Inferior parietal cortex (tissue), 1 donor: ENCODE data around the gene C6orf132.
"Not testable (repeated sequence)": the region's sequence is repeated elsewhere in the genome, so short reads cannot be mapped to it uniquely, and the experiment has no call there.

ENCODE experiments used
- DNase-seq: peaks from one replicate; pipeline ENCODE4 v3.0.0-alpha.2; 2016; ENCODE audit errors: extremely low spot score

Gene C6orf132

DNA sequence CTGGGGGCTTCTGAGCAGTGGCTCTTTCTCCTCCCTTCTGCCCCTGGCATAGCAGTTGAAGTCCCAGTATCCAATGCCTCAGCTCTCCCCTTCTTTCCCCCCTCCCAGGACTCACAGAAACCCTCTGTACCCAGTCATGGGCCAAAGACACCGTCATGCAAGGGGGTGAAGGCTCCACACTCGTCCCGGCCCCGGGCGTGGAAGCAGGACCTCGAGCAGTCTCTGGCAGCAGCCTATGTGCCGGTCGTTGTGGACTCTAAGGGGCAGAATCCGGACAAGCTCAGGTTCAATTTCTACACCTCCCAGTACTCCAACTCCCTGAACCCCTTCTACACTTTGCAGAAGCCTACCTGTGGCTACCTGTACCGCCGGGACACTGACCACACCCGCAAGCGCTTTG is 20.4 kb upstream of the C6orf132 start:
- DNase-seq = no peak

DNA sequence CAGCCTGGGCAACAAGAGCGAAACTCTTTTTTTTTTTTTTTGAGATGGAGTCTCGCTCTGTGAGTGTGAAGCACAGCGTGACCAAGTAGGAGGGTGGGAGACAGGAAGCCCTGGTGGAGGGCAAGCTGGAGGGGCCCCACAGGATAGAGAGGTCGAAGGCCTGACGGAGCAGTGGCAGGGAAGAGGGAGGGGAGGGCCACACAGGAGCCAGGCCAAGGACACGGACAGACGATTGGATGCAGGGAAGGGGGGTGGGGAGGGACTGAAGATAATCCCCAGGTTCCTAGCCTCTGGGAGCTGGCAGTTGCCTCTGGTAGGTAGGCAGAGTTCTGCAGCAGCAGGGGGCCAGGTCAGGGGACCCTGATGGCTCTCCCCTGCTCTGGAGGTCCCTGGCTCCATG is 20.0 kb upstream of the C6orf132 start:
- DNase-seq = no peak

DNA sequence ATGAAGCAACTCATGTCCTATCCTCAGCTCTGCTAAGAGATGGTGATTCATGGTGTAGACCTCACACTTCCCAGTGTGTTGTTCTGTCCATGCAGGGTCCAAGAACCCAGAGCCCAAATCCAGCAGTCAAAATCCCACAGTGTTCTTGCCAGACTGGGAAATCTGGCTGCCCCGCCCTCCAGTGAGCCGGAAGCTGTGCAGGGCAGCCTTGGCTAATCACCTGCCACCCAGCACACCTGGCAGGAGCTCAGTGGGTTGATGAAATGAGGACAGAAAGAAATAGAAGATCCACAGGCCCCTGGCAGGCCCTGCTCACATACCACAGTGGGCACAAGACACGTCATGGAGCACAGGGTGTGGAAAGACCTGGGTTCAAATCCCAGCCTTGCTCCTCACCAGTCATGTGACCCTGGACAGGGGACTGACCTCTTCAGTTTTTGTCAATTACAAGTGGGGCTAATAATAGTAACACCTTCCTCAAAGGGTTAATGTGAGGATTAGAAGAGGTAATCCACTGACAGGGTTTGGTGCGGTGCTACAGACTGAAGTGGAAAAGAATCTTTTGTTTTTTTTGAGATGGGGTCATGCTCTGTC is 17.1 kb upstream of the C6orf132 start:
- DNase-seq = no peak

DNA sequence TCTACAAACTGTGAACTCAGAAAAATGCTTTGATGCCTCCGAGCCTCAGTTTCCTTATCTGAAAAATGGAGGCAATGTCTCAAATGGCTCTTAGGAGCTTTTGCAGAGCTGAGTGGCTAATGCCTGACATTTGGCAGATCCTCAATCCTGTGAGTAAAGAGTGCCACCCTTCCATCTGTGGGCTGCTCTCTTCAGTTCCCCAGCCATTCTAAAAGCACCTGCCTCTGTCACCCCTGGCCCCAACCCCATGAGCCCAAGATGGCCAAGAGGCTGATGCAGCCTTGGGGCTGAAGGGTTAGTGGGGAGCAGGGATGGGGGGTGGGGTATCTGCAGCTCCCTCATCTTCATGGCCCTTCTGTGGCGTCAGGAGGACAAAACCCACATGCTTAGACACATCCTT is 16.2 kb upstream of the C6orf132 start:
- DNase-seq = no peak

DNA sequence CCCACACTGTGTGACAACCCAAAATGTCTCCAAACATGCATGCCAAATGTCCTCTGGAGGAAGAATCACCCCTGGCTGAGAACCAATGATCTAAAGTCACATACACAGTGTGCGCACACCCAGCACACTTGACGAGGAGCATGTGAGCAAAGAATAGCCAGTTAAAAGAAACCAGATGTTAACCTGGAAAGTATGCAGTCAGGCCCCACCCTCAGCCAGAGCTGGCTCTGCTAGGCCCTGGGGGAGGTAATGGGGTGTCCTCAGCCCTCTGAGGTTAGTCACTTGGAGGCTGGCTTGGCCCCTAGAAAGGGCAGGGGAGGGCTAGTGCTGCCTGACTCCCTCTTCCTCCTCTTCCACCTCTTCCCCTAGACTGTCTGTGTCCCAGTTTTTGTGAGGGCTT is 15.6 kb upstream of the C6orf132 start:
- DNase-seq = no peak

DNA sequence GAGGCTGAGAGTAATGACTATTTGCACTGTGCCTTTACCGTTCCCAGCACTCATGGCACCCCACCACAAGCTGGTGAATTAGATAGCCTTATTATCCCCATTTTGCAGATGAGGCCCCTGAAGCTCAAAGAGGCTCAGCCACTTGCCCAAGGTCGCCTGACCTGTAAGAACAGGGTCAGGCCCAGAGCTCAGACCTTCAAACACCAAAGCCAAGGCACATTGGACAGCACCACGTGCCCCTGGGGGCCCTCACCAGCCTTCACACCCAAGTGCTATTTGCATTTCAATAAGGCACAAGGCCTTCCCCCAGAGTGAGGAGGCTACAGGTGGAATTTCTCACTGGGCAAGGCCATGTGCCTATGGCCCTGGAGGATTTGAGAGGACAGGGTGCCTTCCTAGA is 14.2 kb upstream of the C6orf132 start:
- DNase-seq = no peak

DNA sequence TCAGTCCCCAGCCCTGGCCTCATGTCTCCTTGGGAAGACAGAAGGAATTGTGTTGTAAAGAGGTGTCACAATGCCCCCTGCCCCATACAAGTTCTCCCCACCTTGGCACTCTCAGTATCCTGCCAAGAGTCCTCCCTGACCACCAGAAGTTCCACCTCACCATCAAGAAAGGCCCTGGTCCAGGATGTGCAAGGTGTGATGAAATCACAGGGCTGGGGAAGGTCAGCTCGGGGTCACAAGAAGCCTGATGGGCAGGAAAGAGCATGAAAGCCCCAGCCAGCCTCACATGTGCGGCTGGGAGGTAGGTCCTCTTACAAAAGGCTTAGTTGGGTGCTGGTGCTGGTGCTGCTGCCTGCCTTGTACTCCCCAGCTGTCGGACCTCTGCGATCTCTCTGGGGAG is 12.9 kb upstream of the C6orf132 start:
- no peak for DNase-seq

DNA sequence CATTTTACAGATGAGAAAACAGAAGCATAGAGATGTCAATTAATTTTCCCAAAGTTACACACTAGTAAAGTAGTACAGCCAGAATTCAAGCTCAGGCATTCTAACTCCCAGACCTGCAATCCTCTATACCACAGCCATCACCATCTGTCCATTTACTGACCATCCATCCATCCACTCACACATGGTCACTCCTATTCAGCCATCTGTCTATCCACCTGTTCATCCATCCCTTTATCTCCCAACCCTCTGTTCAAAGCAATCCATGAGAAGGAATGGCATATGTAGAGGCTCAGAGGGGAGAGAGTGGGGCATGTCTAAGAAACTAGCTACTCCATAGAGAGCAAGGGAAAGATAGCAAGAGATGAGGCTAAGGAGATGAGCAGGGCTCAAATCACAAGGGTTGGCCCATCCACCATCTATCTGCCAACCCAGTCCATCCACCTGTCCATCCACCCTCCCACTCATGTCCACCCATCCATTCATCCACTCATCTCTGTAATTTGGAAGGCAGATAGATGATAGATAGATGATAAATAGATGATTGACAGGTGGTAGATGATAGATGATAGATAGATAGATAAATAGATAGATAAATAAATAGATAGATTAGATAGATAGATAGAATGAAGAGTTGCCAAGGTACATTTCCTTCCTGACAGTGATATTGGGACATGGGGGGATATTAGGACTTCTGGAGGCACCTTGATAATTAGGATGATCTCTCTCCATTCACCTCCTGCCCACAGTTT is 12.2 kb upstream of the C6orf132 start:
- no peak for DNase-seq

DNA sequence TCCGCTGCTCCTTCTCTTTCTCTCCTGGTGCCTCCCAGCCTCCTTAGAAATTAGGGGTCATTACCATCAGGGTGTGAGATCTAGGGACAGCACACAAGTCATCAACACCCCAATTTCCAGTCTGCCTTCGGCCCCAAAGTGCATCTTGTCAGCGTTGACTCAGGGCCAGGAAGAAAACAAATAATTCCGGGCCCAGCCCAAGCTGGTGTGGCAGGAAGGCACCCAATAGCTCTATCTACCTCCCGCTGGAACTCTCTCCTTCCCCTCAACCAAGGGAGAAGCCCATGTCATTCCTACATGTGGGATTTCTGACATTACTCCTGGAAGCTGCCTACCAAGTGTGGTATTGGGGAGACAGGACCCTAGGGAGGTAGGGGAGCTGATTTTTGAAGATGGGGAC is 11.5 kb upstream of the C6orf132 start:
- no peak for DNase-seq

DNA sequence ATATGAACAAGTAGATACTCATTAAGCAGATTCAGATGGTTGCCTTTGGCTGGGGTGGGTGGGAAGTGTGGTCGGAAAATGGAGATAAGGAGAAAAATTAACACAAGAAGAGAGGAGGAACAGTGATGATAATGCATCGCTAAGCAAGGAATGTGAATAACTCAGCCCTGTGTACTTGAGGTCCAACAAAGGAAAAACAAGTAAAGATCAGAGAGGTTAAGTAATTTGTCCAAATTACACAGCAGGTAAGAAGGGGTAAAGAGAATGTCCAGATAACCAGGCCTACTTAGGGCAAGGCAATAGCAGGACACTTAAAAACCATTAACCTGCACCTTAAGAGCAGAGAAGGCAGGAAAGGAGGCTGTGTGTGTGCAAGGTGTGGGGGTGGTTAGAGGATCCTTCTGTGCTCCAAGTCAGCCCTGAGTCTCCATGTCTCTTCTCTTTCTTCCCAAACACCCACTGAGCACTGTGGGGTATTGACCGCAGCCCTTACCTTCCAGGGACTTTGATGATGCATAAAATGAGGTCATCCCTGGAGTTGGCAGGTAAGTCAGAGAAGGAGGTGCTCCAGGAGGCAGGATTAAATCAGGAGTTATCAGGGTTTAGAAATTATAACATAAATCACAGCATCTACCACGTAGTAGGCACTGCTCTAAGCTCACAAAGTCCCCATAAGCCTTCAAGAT is 10.3 kb upstream of the C6orf132 start:
- DNase-seq = not testable (repeated sequence)

DNA sequence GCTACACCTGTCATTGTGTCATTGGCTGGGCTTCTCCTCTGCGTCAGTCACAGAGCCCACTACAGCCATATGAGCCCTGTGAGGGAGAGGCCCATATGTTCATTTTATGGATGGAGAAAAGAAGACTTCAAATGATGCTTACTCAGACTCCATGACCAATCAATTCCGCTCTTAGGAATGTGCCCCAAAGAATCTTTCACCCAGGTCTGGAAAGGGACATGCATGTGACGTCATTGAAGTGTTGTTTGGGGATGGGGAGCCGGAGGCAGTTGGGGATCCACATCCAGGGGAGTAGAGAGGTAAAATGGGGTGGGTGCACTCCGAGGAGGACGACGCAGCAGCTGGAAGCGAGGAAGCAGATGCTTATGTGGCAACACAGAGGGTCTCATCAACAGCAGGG is 9.6 kb upstream of the C6orf132 start:
- no peak for DNase-seq

DNA sequence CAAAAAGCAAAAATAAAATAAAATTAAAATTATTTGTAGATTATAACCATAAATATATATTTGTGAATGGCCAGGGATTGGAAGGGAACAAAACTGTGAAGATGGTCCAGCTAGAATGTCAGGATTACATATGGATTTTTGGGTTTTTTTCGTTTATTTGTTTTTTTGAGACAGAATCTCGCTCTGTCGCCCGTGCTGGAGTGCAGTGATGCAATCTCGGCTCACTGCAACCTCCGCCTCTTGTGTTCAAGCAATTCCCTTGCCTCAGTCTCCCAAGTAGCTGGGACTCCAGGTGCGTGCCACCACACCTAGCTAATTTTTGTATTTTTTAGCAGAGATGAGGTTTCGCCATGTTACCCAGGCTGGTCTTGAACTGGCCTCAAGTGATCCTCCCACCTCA is 7.8 kb upstream of the C6orf132 start:
- DNase-seq = no peak

DNA sequence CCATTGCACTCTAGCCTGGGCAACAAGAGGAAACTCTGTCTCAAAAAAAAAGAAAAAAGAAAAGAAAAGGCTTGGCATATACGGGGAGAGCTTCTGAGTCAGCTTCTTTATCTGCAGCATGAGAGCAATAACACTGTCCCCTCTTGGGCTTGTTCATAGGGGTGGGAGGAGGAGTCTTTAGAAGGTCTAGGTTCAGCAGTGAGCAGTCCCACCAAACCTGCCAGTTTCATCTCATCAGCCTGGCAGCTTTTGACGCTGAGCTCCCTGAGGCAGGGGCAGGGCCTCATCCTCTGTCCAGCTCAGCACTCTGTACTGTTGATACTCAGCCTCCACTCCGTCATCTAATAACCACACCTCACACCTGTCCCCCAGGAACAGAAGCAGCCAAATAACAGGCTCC is 5.6 kb upstream of the C6orf132 start:
- no peak for DNase-seq

DNA sequence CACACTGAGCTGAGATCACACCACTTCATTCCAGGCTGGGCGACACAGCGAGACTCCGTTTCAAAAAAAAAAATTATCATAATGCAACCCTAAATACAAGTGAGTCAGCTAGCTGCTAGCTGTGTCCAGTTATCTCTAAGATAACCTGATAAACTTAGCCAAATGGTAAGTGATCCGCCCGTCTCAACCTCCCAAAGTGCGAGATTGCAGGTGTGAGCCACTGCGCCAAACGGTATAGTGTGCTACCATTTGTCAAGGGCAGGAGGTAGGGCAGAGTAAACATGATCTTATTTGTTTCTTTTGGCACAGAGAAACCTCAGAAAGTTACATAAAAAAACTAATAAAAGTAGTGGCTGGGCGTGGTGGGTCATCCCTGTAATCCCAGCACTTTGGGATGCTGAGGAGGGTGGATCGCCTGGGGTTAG is 4.7 kb upstream of the C6orf132 start:
- no peak for DNase-seq

DNA sequence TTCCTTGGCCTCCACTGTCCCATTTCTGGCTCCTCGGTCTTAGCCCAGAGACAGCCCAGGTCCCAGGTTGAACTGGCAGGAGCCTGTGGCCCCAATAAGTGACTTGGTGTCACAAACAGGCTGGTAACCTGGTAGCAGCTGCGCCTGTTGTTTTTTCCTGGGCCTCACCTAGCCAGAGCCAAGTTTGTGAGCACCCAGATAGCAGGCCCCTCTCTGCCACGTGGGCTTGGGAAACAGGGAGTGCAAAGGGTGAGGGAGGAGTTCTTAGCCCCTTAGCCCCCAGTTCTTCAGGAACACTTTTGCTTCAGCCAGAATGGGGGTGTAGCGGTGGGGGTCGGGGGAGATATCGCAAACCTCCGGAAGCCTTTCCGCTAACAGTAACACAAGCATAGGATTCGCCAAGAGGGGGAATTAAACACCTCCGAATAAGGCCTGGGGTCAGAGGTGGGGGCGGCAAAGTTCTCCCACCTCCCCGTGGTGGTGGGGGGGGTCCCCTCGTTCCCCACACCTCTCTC is 760 bp downstream of the C6orf132 start:
- no peak for DNase-seq

DNA sequence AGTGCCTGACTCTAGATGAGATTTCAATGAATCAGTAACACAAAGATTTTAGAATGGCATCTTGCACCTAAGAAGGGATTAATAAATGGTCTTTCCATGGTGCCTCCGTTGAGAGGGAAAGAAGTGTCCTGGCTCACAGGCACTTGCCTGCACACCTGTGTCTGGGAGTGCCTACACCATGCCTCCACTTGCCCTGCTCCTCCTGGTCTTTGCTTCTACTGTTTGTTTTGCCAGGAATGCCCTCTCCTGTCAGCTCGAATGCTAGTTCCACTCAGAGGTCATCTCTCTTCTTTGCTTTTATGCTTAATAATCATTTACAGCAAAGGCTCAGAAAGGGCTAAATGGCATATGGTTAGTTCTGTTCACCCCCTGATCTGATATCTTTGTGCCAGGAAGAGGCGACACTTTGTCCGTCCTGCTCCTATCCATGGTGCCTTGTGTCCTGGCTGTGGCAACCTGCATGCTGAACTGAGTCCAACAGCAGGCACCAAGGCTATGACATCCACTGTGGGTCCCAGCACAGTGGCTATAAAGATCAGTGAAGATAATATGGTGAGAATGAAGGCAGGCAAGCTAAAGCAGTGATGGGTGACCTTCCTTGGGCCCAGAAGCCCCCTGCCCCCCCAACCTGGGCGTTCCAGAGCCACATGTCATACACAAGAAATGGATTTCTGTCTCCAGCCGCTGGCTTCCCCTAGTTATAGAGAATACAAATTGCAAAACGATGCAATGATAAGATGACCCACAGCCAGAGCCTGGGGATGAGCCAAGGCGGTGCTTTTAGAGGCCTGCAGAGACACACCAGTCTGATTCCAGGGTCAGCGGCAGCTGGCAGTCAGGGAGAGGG is 1.4 kb downstream of the C6orf132 start:
- no peak for DNase-seq

DNA sequence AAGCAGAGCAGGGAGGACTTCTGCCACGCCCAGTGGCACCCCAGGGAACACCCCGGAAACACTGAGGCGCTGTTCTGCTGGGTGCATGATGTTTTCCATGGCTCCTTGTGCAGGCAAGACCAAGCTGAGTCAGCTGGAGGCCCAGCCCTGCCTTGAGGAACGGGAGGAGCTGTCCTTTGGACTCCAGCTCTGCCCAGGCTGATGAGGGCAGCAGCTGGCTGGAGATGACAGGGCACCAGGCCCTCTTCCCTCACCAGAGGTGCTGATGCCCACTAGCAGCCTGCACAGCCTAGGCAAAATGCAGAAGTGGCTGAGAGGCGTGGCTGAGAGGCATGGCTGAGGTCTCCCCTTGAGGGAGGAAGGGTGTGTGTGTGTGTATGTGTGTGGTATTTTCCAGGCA is 2.4 kb downstream of the C6orf132 start:
- no peak for DNase-seq

DNA sequence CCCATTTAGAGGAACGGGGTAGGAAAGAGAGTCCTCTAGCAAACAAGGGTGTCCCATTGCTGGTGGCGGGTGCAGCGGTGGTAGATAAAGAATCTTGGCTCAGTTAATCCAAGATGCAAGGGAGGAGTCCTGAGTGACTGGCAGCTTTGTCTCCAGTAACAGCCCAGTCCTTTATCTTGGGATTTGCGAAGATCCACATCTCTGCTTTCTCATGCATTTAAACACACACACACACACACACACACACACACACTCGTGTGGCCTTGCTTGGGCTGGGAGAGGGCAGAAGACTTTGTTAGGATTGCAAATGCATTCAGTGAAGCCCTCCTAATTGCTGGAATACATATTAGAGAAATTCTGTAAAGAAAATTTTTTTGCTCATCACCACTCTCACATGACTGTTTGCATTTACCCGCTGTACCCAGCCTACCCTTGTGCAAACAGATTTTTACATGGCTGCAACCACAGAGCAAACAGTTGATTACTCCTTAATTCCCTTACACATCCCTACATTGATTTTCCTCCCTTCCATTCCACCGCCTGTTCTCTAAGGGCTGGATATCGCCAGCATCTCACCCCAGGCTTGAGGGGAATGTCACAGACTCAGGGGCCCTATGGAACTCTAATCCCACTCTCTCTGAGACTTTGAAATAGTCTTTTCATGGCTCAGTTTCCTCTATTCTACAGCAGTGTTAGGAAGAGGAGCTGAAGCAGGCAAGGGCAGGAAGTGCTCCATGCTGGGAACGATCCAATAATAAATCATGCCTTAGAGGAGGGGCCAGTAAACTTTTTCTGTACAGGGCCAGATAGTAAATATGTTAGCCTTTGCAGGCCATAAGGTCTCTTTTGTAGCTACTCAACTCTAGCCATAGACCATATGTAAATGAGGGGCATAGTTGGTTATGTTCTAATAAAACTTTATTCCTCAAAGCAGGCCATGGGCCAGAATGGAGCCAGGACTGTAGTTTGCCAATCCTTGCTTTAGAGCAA is 3.5 kb downstream of the C6orf132 start:
- no peak for DNase-seq

DNA sequence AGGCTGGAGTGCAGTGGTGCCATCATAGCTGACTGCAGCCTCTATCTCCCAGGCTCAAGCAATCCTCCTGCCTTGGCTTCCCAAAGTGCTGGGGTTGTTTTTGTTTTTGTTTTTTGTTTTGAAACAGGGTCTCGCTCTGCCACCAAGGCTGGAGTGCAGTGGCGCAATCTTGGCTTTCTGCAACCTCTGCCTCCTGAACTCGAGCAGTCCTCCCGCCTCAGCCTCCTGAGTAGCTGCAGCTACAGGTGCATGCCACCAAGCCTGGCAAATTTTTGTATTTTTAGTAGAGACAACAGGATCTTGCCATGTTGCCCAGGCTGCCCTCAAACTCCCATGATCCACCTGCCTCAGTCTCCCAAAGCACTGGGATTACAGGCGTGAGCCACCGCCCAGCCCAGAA is 4.2 kb downstream of the C6orf132 start:
- DNase-seq = no peak

DNA sequence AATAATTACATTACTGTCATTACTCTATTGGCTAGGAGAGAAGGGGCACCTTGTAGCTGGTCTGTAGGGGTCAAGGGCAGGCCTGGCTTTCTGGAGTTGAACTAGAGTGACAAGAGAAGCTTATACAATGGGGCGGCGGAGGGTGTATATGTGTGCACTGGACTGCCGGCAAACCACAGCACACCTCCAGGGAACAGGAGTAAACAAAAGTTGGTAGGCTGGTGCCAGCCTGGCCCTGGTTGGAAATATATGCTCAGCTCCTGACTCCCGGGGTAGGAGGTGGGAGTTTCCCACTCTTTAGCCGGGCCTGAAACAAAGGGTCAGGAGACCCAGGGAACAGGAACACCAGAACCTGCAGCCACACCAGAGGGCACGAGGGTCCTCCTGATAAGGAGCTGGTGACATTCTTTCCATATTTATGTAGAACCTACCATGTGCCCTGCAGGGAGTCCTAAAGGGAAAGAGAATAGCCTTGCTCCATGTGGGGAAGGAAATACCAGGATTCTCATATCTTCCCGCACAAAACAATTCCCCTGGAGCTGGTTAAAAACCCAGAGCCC is 5.1 kb downstream of the C6orf132 start:
- no peak for DNase-seq
